DND-41 (cell line): ENCODE data around the gene TECPR2.

Experiments
- EZH2 ChIP-seq: IDR thresholded peaks from 3 replicates; pipeline ENCODE4 v1.6.1; 2012; ENCODE audit warnings: borderline replicate concordance, low read depth, mild to moderate bottlenecking, moderate library complexity, low read length, inconsistent platforms; ENCODE audit not compliant: severe bottlenecking
- TF ChIP-seq, protein P1 (sequence below): IDR thresholded peaks from 2 replicates; pipeline ENCODE4 v1.5.1; 2012; ENCODE audit warnings: borderline replicate concordance, low read length, moderate library complexity, mild to moderate bottlenecking; ENCODE audit not compliant: poor library complexity, severe bottlenecking; ENCODE audit errors: extremely low read depth

DNA sequence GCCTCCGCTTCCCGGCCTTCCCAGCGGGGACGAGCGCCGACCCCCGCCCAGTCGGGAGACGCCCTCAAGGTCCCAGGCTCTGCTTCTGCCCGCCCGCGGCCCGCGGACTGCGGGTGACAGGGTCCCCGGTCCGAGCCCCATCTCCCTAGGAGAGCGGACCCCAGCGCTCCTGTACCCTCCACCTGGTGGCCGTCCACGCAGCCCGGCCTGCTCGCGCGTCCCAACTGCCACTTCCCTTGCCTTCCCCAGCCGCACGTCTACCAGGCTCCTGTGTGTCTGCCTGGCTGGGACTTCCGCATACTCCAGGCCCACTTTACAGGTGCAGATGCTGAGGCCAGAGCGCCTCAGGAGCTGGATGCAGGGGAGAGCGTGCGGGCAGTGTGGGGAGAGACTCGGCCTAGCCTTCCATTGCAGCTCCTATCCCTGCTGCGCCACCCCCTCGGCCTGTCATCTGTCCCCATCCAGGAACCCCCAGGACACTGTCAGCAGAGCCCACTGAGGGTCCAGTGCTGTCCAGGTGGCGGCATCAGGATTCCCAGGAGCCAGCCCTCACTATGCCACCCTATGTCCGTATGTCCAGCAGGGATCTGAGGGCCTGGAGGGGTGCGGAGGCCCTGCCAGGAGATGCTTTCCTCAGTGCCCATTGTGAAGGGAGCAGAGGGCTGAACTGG is 154.8 kb downstream of the TECPR2 start:
- TF ChIP-seq, protein P1, sequence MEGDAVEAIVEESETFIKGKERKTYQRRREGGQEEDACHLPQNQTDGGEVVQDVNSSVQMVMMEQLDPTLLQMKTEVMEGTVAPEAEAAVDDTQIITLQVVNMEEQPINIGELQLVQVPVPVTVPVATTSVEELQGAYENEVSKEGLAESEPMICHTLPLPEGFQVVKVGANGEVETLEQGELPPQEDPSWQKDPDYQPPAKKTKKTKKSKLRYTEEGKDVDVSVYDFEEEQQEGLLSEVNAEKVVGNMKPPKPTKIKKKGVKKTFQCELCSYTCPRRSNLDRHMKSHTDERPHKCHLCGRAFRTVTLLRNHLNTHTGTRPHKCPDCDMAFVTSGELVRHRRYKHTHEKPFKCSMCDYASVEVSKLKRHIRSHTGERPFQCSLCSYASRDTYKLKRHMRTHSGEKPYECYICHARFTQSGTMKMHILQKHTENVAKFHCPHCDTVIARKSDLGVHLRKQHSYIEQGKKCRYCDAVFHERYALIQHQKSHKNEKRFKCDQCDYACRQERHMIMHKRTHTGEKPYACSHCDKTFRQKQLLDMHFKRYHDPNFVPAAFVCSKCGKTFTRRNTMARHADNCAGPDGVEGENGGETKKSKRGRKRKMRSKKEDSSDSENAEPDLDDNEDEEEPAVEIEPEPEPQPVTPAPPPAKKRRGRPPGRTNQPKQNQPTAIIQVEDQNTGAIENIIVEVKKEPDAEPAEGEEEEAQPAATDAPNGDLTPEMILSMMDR: no peak
- TF ChIP-seq EZH2: no peak
